Endodermal cell (in vitro differentiated cells): Measurements from ENCODE around the gene HAS3. TPM values are rescaled to one million over a fixed set of nuclear protein-coding genes. Genes with fewer than 3 reads are reported as not detected.

Source experiments
- DNase-seq: peaks from one replicate; pipeline ENCODE4 v3.0.0-alpha.2; 2017
- H3K27ac ChIP-seq: 2 replicates; pipeline ENCODE4 v1.5.1; 2013; ENCODE audit warnings: mild to moderate bottlenecking, low read depth, low read length, moderate library complexity
- H3K27me3 ChIP-seq: 2 replicates; pipeline ENCODE4 v1.6.1; 2013; ENCODE audit warnings: mild to moderate bottlenecking, low read length, moderate library complexity; ENCODE audit not compliant: insufficient read depth, control insufficient read depth, poor library complexity, severe bottlenecking
- H3K36me3 ChIP-seq: 2 replicates; pipeline ENCODE4 v1.7.0; 2013; ENCODE audit warnings: mild to moderate bottlenecking, low read length, moderate library complexity; ENCODE audit not compliant: control insufficient read depth, insufficient read depth
- H3K4me1 ChIP-seq: one replicate; pipeline ENCODE4 v1.7.0; 2013; ENCODE audit warnings: low read length; ENCODE audit not compliant: control insufficient read depth, insufficient read depth
- H3K4me3 ChIP-seq: 2 replicates; pipeline ENCODE4 v1.5.1; 2013; ENCODE audit warnings: mild to moderate bottlenecking, low read length, moderate library complexity
- H3K9ac ChIP-seq: 2 replicates; pipeline ENCODE4 v1.6.1; 2013; ENCODE audit warnings: mild to moderate bottlenecking, low read length, moderate library complexity; ENCODE audit not compliant: poor library complexity, severe bottlenecking; ENCODE audit errors: extremely low read depth
- H3K9me3 ChIP-seq: 2 replicates; pipeline ENCODE4 v1.6.1; 2013; ENCODE audit warnings: mild to moderate bottlenecking, low read length, moderate library complexity; ENCODE audit not compliant: control insufficient read depth
- H3K27ac Mint-ChIP-seq: 2 replicates; pipeline ENCODE4 v1.8.0; 2020; ENCODE audit warnings: mixed read lengths
- H3K27me3 Mint-ChIP-seq: 2 replicates; pipeline ENCODE4 v1.8.0; 2021; ENCODE audit warnings: mild to moderate bottlenecking, mixed read lengths; ENCODE audit not compliant: insufficient read depth
- H3K36me3 Mint-ChIP-seq: 2 replicates; pipeline ENCODE4 v1.8.0; 2020; ENCODE audit warnings: low read depth, mixed read lengths
- H3K4me1 Mint-ChIP-seq: 2 replicates; pipeline ENCODE4 v1.8.0; 2020; ENCODE audit warnings: mixed read lengths
- H3K4me3 Mint-ChIP-seq: 2 replicates; pipeline ENCODE4 v1.8.0; 2020; ENCODE audit warnings: mild to moderate bottlenecking, moderate library complexity, mixed read lengths
- H3K9me3 Mint-ChIP-seq: 2 replicates; pipeline ENCODE4 v1.8.0; 2020; ENCODE audit warnings: mild to moderate bottlenecking, mixed read lengths
- CTCF ChIP-seq: fragments of 200-600 bp; sonication (generic); conservative IDR thresholded peaks from 2 replicates; pipeline ENCODE4 v1.5.0; 2021; ENCODE audit warnings: antibody characterized with exemption, mild to moderate bottlenecking
- WGBS, 2 experiments: methylation state at CpG; one replicate each; pipeline versions ENCODE4 v1.1.5 to v1.1.7; 2013; ENCODE audit warnings: missing lambda C conversion rate in 2 of 2, mixed read lengths in 1 of 2; ENCODE audit not compliant: insufficient coverage in 1 of 2, insufficient read length in 1 of 2; 5-methylcytosine and 5-hydroxymethylcytosine counted together
- total RNA-seq, 2 donors: library from RNA; stranded (reverse); fragmentation: NEBNext Ultra II Directional in 1 of 2; extraction: Animal tissue kit (Norgen Biotek cat#: 25700) in 1 of 2; gene quantifications; 2 replicates in 1 of 2; 3 replicates in 1 of 2; pipeline ENCODE4 v1.2.1, GENCODE V29; 2021

Gene HAS3
- total RNA-seq, 2 donors from 2014 or later = 1.8 to 4.1 TPM

GRCh38 chr16:69166946-69167930 lies 61.8 kb downstream of the HAS3 start:
- no peak for TF ChIP-seq CTCF
- Histone ChIP-seq H3K9ac (no peak overlapping the region), H3K27me3 (no peaks in the 10 kb centered on the region), H3K4me1 (no peaks in the 10 kb centered on the region), H3K36me3 (peaks cover 53% of the 10 kb centered on the region), H3K27ac (no peak overlapping the region), H3K4me3 (no peak overlapping the region), H3K9me3 (no peaks in the 10 kb centered on the region)
- Mint-ChIP-seq H3K9me3 (no peaks in the 10 kb centered on the region), H3K4me3 (no peak overlapping the region), H3K27me3 (no peaks in the 10 kb centered on the region), H3K36me3 (peaks cover 49% of the 10 kb centered on the region), H3K27ac (no peak overlapping the region), H3K4me1 (peaks cover 15% of the 10 kb centered on the region)
- no peak for DNase-seq
- 99% methylated on average over 7 of the region's 7 CpGs; no CpG with 5 or more reads in 1 of the 2 experiments for WGBS, 2 experiments

Other genes with a start within 250 kb of the HAS3 start
- 100 to 1,000 TPM; 105 to 142 TPM for gene CHTF8, start 26.9 kb downstream of the HAS3 start, total RNA-seq
- 10 to 100 TPM; 44.1 to 45.3 TPM for gene UTP4, start 27.0 kb downstream of the HAS3 start, total RNA-seq
- 10 to 100 TPM; 15.4 to 24.1 TPM for gene SNTB2, start 81.5 kb downstream of the HAS3 start, total RNA-seq
- gene VPS4A, start 205.7 kb downstream of the HAS3 start, total RNA-seq = 10 to 100 TPM; 28.6 to 37.8 TPM
- 10 to 100 TPM; 12.2 to 19.8 TPM for gene PDF, start 224.9 kb downstream of the HAS3 start, total RNA-seq
- 10 to 100 TPM; 45.8 to 49.3 TPM for gene COG8, start 233.9 kb downstream of the HAS3 start, total RNA-seq
- 10 to 100 TPM; 30.5 to 36.3 TPM for gene NIP7, start 234.1 kb downstream of the HAS3 start, total RNA-seq
- under 1 TPM; 0.53 to 0.66 TPM for gene TMED6, start 246.1 kb downstream of the HAS3 start, total RNA-seq